Heart left ventricle (tissue), 16 donors: Measurements from ENCODE around the gene MAST4. TPM values are rescaled to one million over a fixed set of nuclear protein-coding genes. Genes with fewer than 3 reads are reported as not detected.

Source experiments
- ATAC-seq, 4 donors: fragments of 200-7000 bp; cut with Tn5 transposase; one replicate each; pipeline ENCODE4 v1.9.1; 2020 to 2022; ENCODE audit warnings: moderate library complexity in 4 of 4, mild to moderate bottlenecking in 3 of 4, moderate number of reproducible peaks in 1 of 4
- DNase-seq, 5 donors: peaks; one replicate each; pipeline ENCODE4 v3.0.0-alpha.2; 2020
- H3K27ac ChIP-seq, 12 donors: fragments of 200-600 bp; sonication (generic) in 4 of 12; one replicate each; pipeline versions ENCODE4 v1.5.0 to v1.8.0; 2016 to 2022; ENCODE audit warnings: mild to moderate bottlenecking in 2 of 12
- H3K27me3 ChIP-seq, 9 donors: fragments of 200-600 bp; sonication (generic) in 2 of 9; one replicate each; pipeline versions ENCODE4 v1.5.1 to v1.8.0; 2016 to 2022; ENCODE audit warnings: mild to moderate bottlenecking in 3 of 9
- H3K36me3 ChIP-seq, 9 donors: fragments of 200-600 bp; sonication (generic) in 2 of 9; one replicate each; pipeline versions ENCODE4 v1.5.0 to v1.8.0; 2018 to 2022; ENCODE audit warnings: mild to moderate bottlenecking in 2 of 9
- H3K4me1 ChIP-seq, 12 donors: fragments of 200-600 bp; sonication (generic) in 4 of 12; one replicate each; pipeline versions ENCODE4 v1.5.0 to v1.8.0; 2016 to 2022; ENCODE audit warnings: mild to moderate bottlenecking in 3 of 12
- H3K4me3 ChIP-seq, 12 donors: fragments of 200-600 bp; sonication (generic) in 4 of 12; one replicate each; pipeline versions ENCODE4 v1.5.0 to v1.8.0; 2017 to 2022; ENCODE audit warnings: mild to moderate bottlenecking in 9 of 12, moderate library complexity in 4 of 12
- H3K9me3 ChIP-seq, 12 donors: fragments of 200-600 bp; sonication (generic) in 4 of 12; one replicate each; pipeline versions ENCODE4 v1.5.0 to v1.8.0; 2016 to 2022; ENCODE audit warnings: mild to moderate bottlenecking in 1 of 12
- POLR2A ChIP-seq, 2 donors: fragments of 450-650 bp; IDR thresholded peaks; one replicate each; pipeline ENCODE4 v1.6.1; 2017; ENCODE audit warnings: antibody characterized with exemption in 2 of 2, mild to moderate bottlenecking in 2 of 2, moderate library complexity in 2 of 2
- WGBS, 4 donors: extraction: QIAGEN DNeasy Blood & Tissue Kit in 2 of 4; methylation state at CpG; one replicate each; pipeline versions ENCODE4 v1.1.5 to v1.1.7; 2013 to 2018; 5-methylcytosine and 5-hydroxymethylcytosine counted together
- intact Hi-C, 10 donors: fragments of 100-400 bp; cut with DNase I; formaldehyde crosslinking; loops; one replicate each; pipeline versions ENCODE4 v1.11.1 to v1.14.2; 2022
- polyA plus RNA-seq, 2 donors: library from polyadenylated mRNA; stranded (reverse); fragments of 200-250 nt; gene quantifications; one replicate each; pipeline ENCODE4 v1.2.3, GENCODE V29; 2013
- total RNA-seq, 9 donors: library from RNA; depleted of rRNA in 2 of 9; stranded (reverse); fragments of >200 nt in 2 of 9; fragmentation: NEBNext Ultra II Directional in 3 of 9; extraction: Animal tissue kit (Norgen Biotek cat#: 25700) in 3 of 9; gene quantifications; one replicate each; pipeline versions ENCODE4 v1.1.0 to v1.2.4, GENCODE V29; 2016 to 2023
- TF ChIP-seq, protein P1 (sequence below), 12 donors: fragments of 200-600 bp; sonication (generic) in 4 of 12; IDR thresholded peaks; one replicate each; pipeline versions ENCODE4 v1.5.0 to v1.8.0; 2018 to 2022; ENCODE audit warnings: antibody characterized with exemption in 12 of 12, mild to moderate bottlenecking in 5 of 12
- donor health status: ischemic (EF 13 %, LVEDD 7.1; RV severe dilation, severe dysfunction).
- donor health status: healthy with polysubstance abuse.
- donor health status: DM: no; HTN: yes; CAD: no.
- donor health status: DM: no; HTN: no; CAD: no.
- donor health status: ischemic (EF 25% LVEDD 6.9; RV normal size, moderate dysfunction).
- donor health status: ischemic (EF 25% LVEDD 5.7; RV mildly dilated, moderate dysfunction).
- donor health status: healthy.
- donor health status: DM: yes; HTN: yes; CAD: no.
- donor health status: ischemic (EF 35%, LVEDD 5.7; RV mildly dilated, moderate dysfunction).
- donor health status: nonischemic (EF 11% LVEDD 7.7; RV severe dilation, severe dysfunction).
- donor health status: DM: yes; HTN: yes; CAD: no.
- donor health status: PGD.
- donor health status: ischemic (EF 29% LVEDD 5.4; RV normal size, mild dysfunction).
- donor health status: nonischemic (EF 23%, LVEDD 6.1; RV moderate dilation, normal function).

MAST4 gene
- total and polyA plus RNA-seq, 11 donors: 26.8 to 96.2 (median 68.1) TPM

DNA sequence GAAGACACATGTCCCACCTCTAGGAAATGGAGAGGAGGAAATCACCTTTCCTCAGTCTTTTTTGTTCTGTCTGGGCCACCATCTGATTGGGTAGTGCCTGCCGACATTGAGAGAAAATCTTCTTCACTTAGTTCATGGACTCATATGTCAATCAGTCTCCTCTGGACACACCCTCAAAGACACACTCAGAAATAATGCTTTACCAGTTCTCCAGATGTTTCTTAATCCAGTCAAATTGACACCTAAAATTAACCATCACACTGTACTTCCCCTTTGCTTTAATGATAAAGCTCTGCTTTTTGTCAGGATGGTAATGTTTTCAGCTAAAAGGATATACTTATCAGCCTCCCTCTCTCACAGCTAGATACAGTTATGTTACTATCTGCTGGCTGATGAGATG lies 333.1 kb downstream of the MAST4 start:
- no peak overlapping the region for H3K4me3 ChIP-seq
- no peaks in the 10 kb centered on the region for H3K9me3 ChIP-seq
- H3K36me3 ChIP-seq: no peaks in the 10 kb centered on the region
- H3K27ac ChIP-seq: no peak overlapping the region
- no peaks in the 10 kb centered on the region for H3K27me3 ChIP-seq
- ATAC-seq (no peak), DNase-seq (no peak)
- WGBS, 4 donors: 77 to 91% (median 87%) methylated on average over 1 of the region's 1 CpG
- peaks cover 0 to 9% (median 0%) of the 10 kb centered on the region in 12 donors for H3K4me1 ChIP-seq
- TF ChIP-seq, protein P1, sequence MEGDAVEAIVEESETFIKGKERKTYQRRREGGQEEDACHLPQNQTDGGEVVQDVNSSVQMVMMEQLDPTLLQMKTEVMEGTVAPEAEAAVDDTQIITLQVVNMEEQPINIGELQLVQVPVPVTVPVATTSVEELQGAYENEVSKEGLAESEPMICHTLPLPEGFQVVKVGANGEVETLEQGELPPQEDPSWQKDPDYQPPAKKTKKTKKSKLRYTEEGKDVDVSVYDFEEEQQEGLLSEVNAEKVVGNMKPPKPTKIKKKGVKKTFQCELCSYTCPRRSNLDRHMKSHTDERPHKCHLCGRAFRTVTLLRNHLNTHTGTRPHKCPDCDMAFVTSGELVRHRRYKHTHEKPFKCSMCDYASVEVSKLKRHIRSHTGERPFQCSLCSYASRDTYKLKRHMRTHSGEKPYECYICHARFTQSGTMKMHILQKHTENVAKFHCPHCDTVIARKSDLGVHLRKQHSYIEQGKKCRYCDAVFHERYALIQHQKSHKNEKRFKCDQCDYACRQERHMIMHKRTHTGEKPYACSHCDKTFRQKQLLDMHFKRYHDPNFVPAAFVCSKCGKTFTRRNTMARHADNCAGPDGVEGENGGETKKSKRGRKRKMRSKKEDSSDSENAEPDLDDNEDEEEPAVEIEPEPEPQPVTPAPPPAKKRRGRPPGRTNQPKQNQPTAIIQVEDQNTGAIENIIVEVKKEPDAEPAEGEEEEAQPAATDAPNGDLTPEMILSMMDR (IDR thresholded peaks at IDR 0.05): no peak
- no peak for TF ChIP-seq POLR2A (IDR thresholded peaks at IDR 0.05)
- intact Hi-C loops: no loop called here

DNA sequence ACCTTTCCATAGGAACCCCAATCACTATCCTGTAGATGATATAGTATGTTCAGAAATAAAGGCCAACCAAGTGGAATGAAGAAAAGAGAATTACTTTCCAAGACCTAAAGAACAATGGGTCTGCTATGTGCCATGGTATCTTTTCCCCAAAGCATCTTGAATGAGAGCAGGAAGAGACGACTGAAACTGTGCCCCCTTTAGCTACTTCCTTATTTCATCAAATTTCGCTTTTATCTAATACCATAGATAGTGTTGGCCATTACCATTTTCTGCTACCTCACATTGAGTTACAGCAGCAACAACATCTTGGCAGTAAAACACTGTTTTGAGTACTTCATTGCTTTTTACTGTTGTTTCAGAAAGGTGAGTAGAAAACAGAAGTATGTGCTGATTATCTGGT lies 333.8 kb downstream of the MAST4 start:
- 84 to 91% (median 87%) methylated on average over 2 of the region's 2 CpGs for WGBS, 4 donors
- no peaks in the 10 kb centered on the region for H3K36me3 ChIP-seq

DNA sequence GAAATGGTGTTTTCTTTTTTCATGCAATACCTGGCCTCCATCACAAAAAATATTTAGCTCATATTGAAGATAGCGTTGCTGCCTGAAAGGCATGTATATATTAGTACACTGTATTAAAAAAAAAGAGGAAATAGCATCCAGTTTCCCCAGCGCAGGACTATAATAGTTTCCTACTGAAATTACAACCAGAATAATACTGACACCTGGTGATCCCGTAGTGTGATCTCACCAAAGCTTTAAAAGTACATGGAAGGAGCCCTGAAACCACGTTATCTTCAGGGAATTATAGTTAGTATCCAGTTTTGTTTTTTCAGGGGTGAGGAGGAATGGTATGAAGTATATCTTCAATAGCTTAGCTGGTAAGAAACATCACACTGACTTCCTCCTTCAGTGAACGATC lies 335.5 kb downstream of the MAST4 start:
- ATAC-seq (no peak), DNase-seq (no peak)
- H3K36me3 ChIP-seq: no peaks in the 10 kb centered on the region
- H3K27ac ChIP-seq: no peak overlapping the region
- peaks cover 0 to 9% (median 0%) of the 10 kb centered on the region in 12 donors for H3K4me1 ChIP-seq
- TF ChIP-seq POLR2A (IDR thresholded peaks at IDR 0.05): no peak
- TF ChIP-seq, protein P1 (IDR thresholded peaks at IDR 0.05): peak in 2 of 12 donors; percentile 12 to 19
- H3K27me3 ChIP-seq: no peaks in the 10 kb centered on the region
- intact Hi-C loops: no loop called here
- H3K9me3 ChIP-seq: no peaks in the 10 kb centered on the region
- WGBS, 4 donors: 50 to 66% (median 65%) methylated on average over 5 of the region's 5 CpGs
- no peak overlapping the region for H3K4me3 ChIP-seq

More for the DNA sequence above, 333.8 kb downstream of the MAST4 start:
- H3K4me3 ChIP-seq: no peak overlapping the region
- DNase-seq: no peak
- no peaks in the 10 kb centered on the region for H3K9me3 ChIP-seq
- no peaks in the 10 kb centered on the region for H3K27me3 ChIP-seq
- no peak overlapping the region for H3K27ac ChIP-seq
- no peak for ATAC-seq
- intact Hi-C loops: no loop called here
- peaks cover 0 to 9% (median 0%) of the 10 kb centered on the region in 12 donors for H3K4me1 ChIP-seq
- TF ChIP-seq, protein P1 (IDR thresholded peaks at IDR 0.05): no peak
- TF ChIP-seq POLR2A (IDR thresholded peaks at IDR 0.05): no peak

- H3K27me3 ChIP-seq: no peaks in the 10 kb centered on the region
- no peak overlapping the region for H3K27ac ChIP-seq
- no peak overlapping the region for H3K4me3 ChIP-seq
- no peaks in the 10 kb centered on the region for H3K36me3 ChIP-seq
- 74 to 79% (median 78%) methylated on average over 3 of the region's 3 CpGs for whole genome bisulfite sequencing, 4 donors
- no peak for ATAC-seq
- intact Hi-C loops: no loop called here
- no peak for TF ChIP-seq POLR2A (IDR thresholded peaks at IDR 0.05)
- TF ChIP-seq, protein P1 (IDR thresholded peaks at IDR 0.05): no peak
- H3K9me3 ChIP-seq: no peaks in the 10 kb centered on the region
- H3K4me1 ChIP-seq: peaks cover 0 to 9% (median 0%) of the 10 kb centered on the region in 12 donors
- no peak for DNase-seq
Measured at GRCh38 chr5:66932457-66932856, 336.3 kb downstream of the MAST4 start.
